ENCODE results near the gene CACNA1H.

Gene CACNA1H

GRCh38 chr16:1137604-1138003, 15.3 kb upstream of the CACNA1H start:
- no peak for TF ChIP-seq CTCF (IDR thresholded peaks at IDR 0.05; ENCODE audit: low read length, missing control alignments)
- no peak overlapping the region for H3K4me3 ChIP-seq (replicated peaks; ENCODE audit: low read depth, low read length)
- DNase-seq (ENCODE audit: low read depth) = no peak

- H3K4me3 ChIP-seq (replicated peaks; ENCODE audit: low read depth, low read length) = no peak overlapping the region
- TF ChIP-seq CTCF (IDR thresholded peaks at IDR 0.05; ENCODE audit: low read length, missing control alignments) = no peak
Measured at GRCh38 chr16:1140582-1141162, 12.2 kb upstream of the CACNA1H start.

GRCh38 chr16:1141191-1141590, 11.7 kb upstream of the CACNA1H start:
- H3K4me3 ChIP-seq (replicated peaks; ENCODE audit: low read depth, low read length) = no peak overlapping the region
- no peak for TF ChIP-seq CTCF (IDR thresholded peaks at IDR 0.05; ENCODE audit: low read length, missing control alignments)
- no peak for DNase-seq (ENCODE audit: low read depth)

More at GRCh38 chr16:1140582-1141162, 12.2 kb upstream of the CACNA1H start:
- DNase-seq (ENCODE audit: low read depth) = no peak

GRCh38 chr16:1141716-1142115, 11.2 kb upstream of the CACNA1H start:
- no peak overlapping the region for H3K4me3 ChIP-seq (replicated peaks; ENCODE audit: low read depth, low read length)

GRCh38 chr16:1142911-1143310, 10.0 kb upstream of the CACNA1H start:
- TF ChIP-seq CTCF (IDR thresholded peaks at IDR 0.05; ENCODE audit: low read length, missing control alignments) = no peak
- H3K4me3 ChIP-seq (replicated peaks; ENCODE audit: low read depth, low read length) = no peak overlapping the region
- no peak for DNase-seq (ENCODE audit: low read depth)

More at GRCh38 chr16:1141716-1142115, 11.2 kb upstream of the CACNA1H start:
- TF ChIP-seq CTCF (IDR thresholded peaks at IDR 0.05; ENCODE audit: low read length, missing control alignments) = no peak
- DNase-seq (ENCODE audit: low read depth) = no peak

- H3K4me3 ChIP-seq (replicated peaks; ENCODE audit: low read depth, low read length) = no peak overlapping the region
- TF ChIP-seq CTCF (IDR thresholded peaks at IDR 0.05; ENCODE audit: low read length, missing control alignments) = no peak
- no peak for DNase-seq (ENCODE audit: low read depth)
Measured at GRCh38 chr16:1143761-1144450, 9.0 kb upstream of the CACNA1H start.
